Natural killer cell (primary cell): Measurements from ENCODE around the gene SLC17A5. TPM values are rescaled to one million over a fixed set of nuclear protein-coding genes. Genes with fewer than 3 reads are reported as not detected.
"Not testable (repeated sequence)": the region's sequence is repeated elsewhere in the genome, so short reads cannot be mapped to it uniquely, and the experiment has no call there.

ENCODE experiments used
- ATAC-seq, 3 donors: fragments of 150-1000 bp in 2 of 3; fragments of 200-7000 bp in 1 of 3; cut with Tn5 transposase; 1 replicate in 1 of 3; 2 replicates in 2 of 3; pipeline ENCODE4 v1.10.0; 2021; ENCODE audit warnings: mild to moderate bottlenecking in 2 of 3, moderate library complexity in 2 of 3
- DNase-seq, 2 donors: peaks; one replicate each; pipeline versions ENCODE4 v3.0.0 to v3.0.0-alpha.2; 2013 to 2021; ENCODE audit warnings: mixed read lengths in 1 of 2
- H3K27ac ChIP-seq: one replicate; pipeline ENCODE4 v1.5.1; 2013; ENCODE audit warnings: mild to moderate bottlenecking, low read length
- H3K27me3 ChIP-seq: one replicate; pipeline ENCODE4 v1.6.1; 2013; ENCODE audit warnings: low read length; ENCODE audit not compliant: control insufficient read depth, insufficient read depth
- H3K36me3 ChIP-seq: one replicate; pipeline ENCODE4 v1.6.1; 2013; ENCODE audit warnings: low read length; ENCODE audit not compliant: control insufficient read depth, insufficient read depth
- H3K4me1 ChIP-seq: one replicate; pipeline ENCODE4 v1.6.1; 2013; ENCODE audit warnings: low read length; ENCODE audit not compliant: control insufficient read depth, insufficient read depth
- H3K4me3 ChIP-seq: one replicate; pipeline ENCODE4 v1.5.1; 2013; ENCODE audit warnings: low read length
- H3K9me3 ChIP-seq: one replicate; pipeline ENCODE4 v1.6.1; 2013; ENCODE audit warnings: low read length; ENCODE audit not compliant: control insufficient read depth, insufficient read depth
- H3K27ac Mint-ChIP-seq, 2 donors: one replicate each; pipeline ENCODE4 v1.8.0; 2022; ENCODE audit warnings: mild to moderate bottlenecking in 2 of 2, mixed read lengths in 2 of 2, moderate library complexity in 1 of 2
- H3K27me3 Mint-ChIP-seq, 2 donors: one replicate each; pipeline ENCODE4 v1.8.0; 2022; ENCODE audit warnings: low read depth in 2 of 2, mixed read lengths in 2 of 2
- H3K36me3 Mint-ChIP-seq: one replicate; pipeline ENCODE4 v1.8.0; 2022; ENCODE audit warnings: mixed read lengths
- H3K4me1 Mint-ChIP-seq, 2 donors: one replicate each; pipeline ENCODE4 v1.8.0; 2022; ENCODE audit warnings: mixed read lengths in 2 of 2
- H3K4me3 Mint-ChIP-seq: one replicate; pipeline ENCODE4 v1.8.0; 2022; ENCODE audit warnings: mild to moderate bottlenecking, moderate library complexity, mixed read lengths
- H3K9me3 Mint-ChIP-seq, 2 donors: one replicate each; pipeline ENCODE4 v1.8.0; 2022; ENCODE audit warnings: mixed read lengths in 2 of 2
- CTCF ChIP-seq: fragments of 200-600 bp; IDR thresholded peaks from one replicate; pipeline ENCODE4 v1.8.0; 2022; ENCODE audit warnings: antibody characterized with exemption
- WGBS: methylation state at CpG from one replicate; pipeline ENCODE4 v1.1.7; 2013; ENCODE audit warnings: missing lambda C conversion rate; ENCODE audit not compliant: insufficient coverage; 5-methylcytosine and 5-hydroxymethylcytosine counted together
- intact Hi-C: fragments of 100-400 bp; cut with micrococcal nuclease; formaldehyde crosslinking; loops from one replicate; pipeline ENCODE4 v1.14.2; 2022
- total RNA-seq, 4 donors: library from RNA; stranded (reverse); fragments of 120-200 nt in 1 of 4; gene quantifications; one replicate each; pipeline versions ENCODE4 v1.2.3 to v1.2.4, GENCODE V29; 2013 to 2022

SLC17A5 gene
- total RNA-seq, 3 donors from 2014 or later (not counting 1 experiment from before 2014, with no cell fraction given) = 8.5 to 13.8 (median 9.1) TPM

- WGBS = 97% methylated on average over 7 of the region's 7 CpGs
- no peak for ATAC-seq
- no peaks in the 10 kb centered on the region for H3K27me3 Mint-ChIP-seq
- Histone ChIP-seq H3K9me3 (no peaks in the 10 kb centered on the region), H3K36me3 (peaks cover 48% of the 10 kb centered on the region), H3K4me1 (no peaks in the 10 kb centered on the region), H3K27ac (no peak overlapping the region), H3K27me3 (no peaks in the 10 kb centered on the region), H3K4me3 (no peak overlapping the region)
- no peaks in the 10 kb centered on the region for H3K9me3 Mint-ChIP-seq
- no peak for TF ChIP-seq CTCF
- H3K4me3 Mint-ChIP-seq = no peak overlapping the region
- H3K27ac Mint-ChIP-seq = no peak overlapping the region
- no peaks in the 10 kb centered on the region for H3K4me1 Mint-ChIP-seq
- no peak for DNase-seq
- intact Hi-C loops = no loop called here
- H3K36me3 Mint-ChIP-seq = peaks cover 8% of the 10 kb centered on the region
Observed at GRCh38 chr6:73632346-73632745, 21.4 kb downstream of the SLC17A5 start.

- ATAC-seq = no peak
- H3K4me1 ChIP-seq = no peaks in the 10 kb centered on the region
- peaks cover 44% of the 10 kb centered on the region for H3K36me3 ChIP-seq
- Mint-ChIP-seq H3K36me3 (peaks cover 8% of the 10 kb centered on the region), H3K27me3 (no peaks in the 10 kb centered on the region), H3K27ac (no peak overlapping the region), H3K4me1 (no peaks in the 10 kb centered on the region), H3K4me3 (no peak overlapping the region), H3K9me3 (no peaks in the 10 kb centered on the region)
- no peak overlapping the region for H3K4me3 ChIP-seq
- intact Hi-C loops = no loop called here
- DNase-seq = no peak
- no peaks in the 10 kb centered on the region for H3K27me3 ChIP-seq
- no peak overlapping the region for H3K27ac ChIP-seq
- 95% methylated on average over 5 of the region's 5 CpGs for WGBS
- TF ChIP-seq CTCF = no peak
- H3K9me3 ChIP-seq = no peaks in the 10 kb centered on the region
Observed at GRCh38 chr6:73631849-73632248, 21.9 kb downstream of the SLC17A5 start.

GRCh38 chr6:73630401-73630800 is 23.4 kb downstream of the SLC17A5 start:
- intact Hi-C loops = no loop called here
- TF ChIP-seq CTCF = no peak
- WGBS = 97% methylated on average over 4 of the region's 4 CpGs
- no peak overlapping the region for H3K4me3 Mint-ChIP-seq
- ATAC-seq (no peak), DNase-seq (no peak)
- no peak overlapping the region for H3K4me3 ChIP-seq
- no peaks in the 10 kb centered on the region for H3K4me1 Mint-ChIP-seq
- no peaks in the 10 kb centered on the region for H3K9me3 Mint-ChIP-seq
- peaks cover 33% of the 10 kb centered on the region for H3K36me3 ChIP-seq
- H3K36me3 Mint-ChIP-seq = peaks cover 8% of the 10 kb centered on the region
- no peaks in the 10 kb centered on the region for H3K9me3 ChIP-seq
- H3K27ac Mint-ChIP-seq = no peak overlapping the region
- H3K27me3 ChIP-seq = no peaks in the 10 kb centered on the region
- H3K27ac ChIP-seq = no peak overlapping the region
- H3K4me1 ChIP-seq = no peaks in the 10 kb centered on the region
- H3K27me3 Mint-ChIP-seq = no peaks in the 10 kb centered on the region

- Mint-ChIP-seq H3K27ac (no peak overlapping the region), H3K27me3 (no peaks in the 10 kb centered on the region), H3K9me3 (no peaks in the 10 kb centered on the region), H3K4me3 (no peak overlapping the region), H3K36me3 (no peaks in the 10 kb centered on the region), H3K4me1 (peaks cover 5% of the 10 kb centered on the region in 2 donors)
- DNase-seq (no peak), ATAC-seq (no peak)
- Histone ChIP-seq H3K4me1 (peaks cover 2% of the 10 kb centered on the region), H3K4me3 (no peak overlapping the region), H3K27me3 (no peaks in the 10 kb centered on the region), H3K9me3 (no peaks in the 10 kb centered on the region), H3K36me3 (peaks cover 6% of the 10 kb centered on the region), H3K27ac (no peak overlapping the region)
- TF ChIP-seq CTCF = no peak
- intact Hi-C loops = no loop called here
- WGBS = 92% methylated on average over 4 of the region's 4 CpGs
Observed at GRCh38 chr6:73624896-73625295, 28.9 kb downstream of the SLC17A5 start.

- H3K9me3 ChIP-seq, intact Hi-C loops, H3K27me3 ChIP-seq, H3K4me1 Mint-ChIP-seq, H3K4me1 ChIP-seq, DNase-seq, H3K27ac Mint-ChIP-seq, H3K9me3 Mint-ChIP-seq, H3K4me3 ChIP-seq, H3K36me3 ChIP-seq, ATAC-seq, H3K27me3 Mint-ChIP-seq, H3K4me3 Mint-ChIP-seq, H3K27ac ChIP-seq, H3K36me3 Mint-ChIP-seq: not testable (repeated sequence)
- WGBS = 95% methylated on average over 6 of the region's 8 CpGs
Observed at GRCh38 chr6:73623480-73623879, 30.3 kb downstream of the SLC17A5 start.

- H3K27me3 Mint-ChIP-seq, H3K36me3 Mint-ChIP-seq, H3K4me1 ChIP-seq, H3K4me1 Mint-ChIP-seq, H3K9me3 Mint-ChIP-seq, H3K27me3 ChIP-seq, ATAC-seq, H3K27ac ChIP-seq, H3K27ac Mint-ChIP-seq, H3K4me3 ChIP-seq, DNase-seq, H3K9me3 ChIP-seq, intact Hi-C loops, H3K4me3 Mint-ChIP-seq: not testable (repeated sequence)
- 95% methylated on average over 6 of the region's 8 CpGs for WGBS
- peaks cover 15% of the 10 kb centered on the region for H3K36me3 ChIP-seq
Observed at GRCh38 chr6:73618082-73618481, 35.7 kb downstream of the SLC17A5 start.
